GM21526 (cell line): Measurements from ENCODE around the gene TRPV4.

Source experiments
- ATAC-seq: cut with Tn5 transposase; IDR thresholded peaks from one replicate; pipeline ENCODE4 v1.9.1; 2021; ENCODE audit warnings: moderate library complexity; ENCODE audit not compliant: unreplicated experiment, low FRiP score

The TRPV4 gene

DNA sequence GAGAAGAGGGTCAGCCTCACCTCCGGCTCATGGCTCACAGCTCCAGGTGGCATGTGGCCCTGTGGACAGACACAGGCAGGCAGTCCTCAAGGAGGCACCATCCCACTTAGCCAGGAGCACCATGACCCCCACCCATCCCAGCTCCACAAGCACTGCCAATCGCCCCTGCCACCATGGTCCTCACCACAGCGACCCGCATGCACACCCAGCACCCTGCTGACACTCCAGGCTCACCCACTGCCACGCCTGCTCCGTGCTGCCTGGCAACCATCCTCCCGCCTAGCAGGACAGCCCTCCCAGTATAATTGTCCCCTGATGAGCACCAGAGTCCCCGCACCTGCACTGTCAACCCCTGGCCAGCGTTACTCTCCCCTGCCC lies 50.9 kb downstream of the TRPV4 start:
- ATAC-seq = no peak

DNA sequence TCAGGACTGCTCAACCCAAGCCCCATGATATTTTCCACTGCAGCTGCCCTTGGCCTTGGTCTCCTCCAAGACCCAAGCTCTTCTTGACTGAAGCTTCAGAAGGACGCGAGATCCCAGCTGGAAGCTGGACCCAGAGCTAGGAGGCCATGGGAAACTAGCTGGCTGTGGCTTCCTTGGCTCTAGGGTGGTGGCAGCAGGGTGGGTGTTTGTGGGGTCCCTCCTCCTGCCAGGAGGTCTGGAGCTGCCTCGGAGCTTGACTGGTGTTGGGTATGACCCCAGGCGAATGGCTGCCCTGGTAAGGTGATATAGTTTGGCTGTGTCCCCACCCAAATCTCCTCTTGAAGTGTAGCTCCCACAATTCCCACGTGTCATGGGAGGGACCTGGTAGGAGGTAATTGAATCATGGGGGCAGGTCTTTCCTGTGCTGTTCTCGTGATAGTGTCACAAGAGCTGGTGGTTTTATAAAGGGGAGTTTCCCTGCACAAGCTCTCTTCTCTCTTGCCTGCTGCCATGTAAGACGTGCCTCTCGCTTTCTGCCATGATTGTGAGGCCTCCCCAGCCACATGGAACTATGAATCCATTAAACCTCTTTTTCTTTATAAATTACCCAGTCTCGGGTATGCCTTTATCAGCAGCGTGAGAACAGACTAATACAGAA lies 51.4 kb downstream of the TRPV4 start:
- no peak for ATAC-seq

DNA sequence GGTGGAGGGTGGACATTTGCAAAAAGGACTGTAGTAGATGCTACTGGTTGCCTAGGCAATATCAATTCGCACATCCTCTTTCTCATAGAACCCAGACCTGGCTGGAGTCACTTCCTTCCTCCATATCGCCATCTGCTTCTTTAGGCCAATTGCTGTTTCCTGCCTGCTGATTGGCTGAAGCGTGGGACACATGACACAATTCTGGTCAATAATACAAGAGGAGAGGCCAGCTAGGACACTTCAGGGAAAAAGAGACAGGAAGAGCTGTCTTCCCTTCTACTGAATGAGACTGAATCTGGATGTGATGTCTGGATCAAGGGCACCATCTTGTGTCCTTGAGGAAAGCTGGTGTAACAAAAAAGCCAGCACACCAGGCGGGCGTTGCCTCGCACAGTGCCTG lies 53.8 kb downstream of the TRPV4 start:
- no peak for ATAC-seq

DNA sequence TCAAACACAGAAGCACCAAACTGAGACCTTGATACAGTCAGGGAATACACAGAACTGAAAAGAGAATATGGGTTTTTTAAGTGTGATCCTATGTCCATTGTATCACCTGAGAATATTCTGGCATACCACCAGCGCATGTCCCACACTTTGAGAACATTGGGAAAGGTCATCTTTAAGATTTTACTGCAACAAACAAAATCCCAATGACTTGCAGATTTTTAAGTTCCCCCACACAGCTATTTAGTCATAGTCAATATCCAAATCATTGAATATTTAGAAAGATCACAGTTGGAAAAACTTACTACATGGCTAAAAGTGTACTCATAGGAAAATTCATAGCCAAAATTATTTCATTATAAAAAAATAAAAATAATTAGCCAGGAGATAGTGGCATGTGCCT lies 54.5 kb downstream of the TRPV4 start:
- no peak for ATAC-seq

DNA sequence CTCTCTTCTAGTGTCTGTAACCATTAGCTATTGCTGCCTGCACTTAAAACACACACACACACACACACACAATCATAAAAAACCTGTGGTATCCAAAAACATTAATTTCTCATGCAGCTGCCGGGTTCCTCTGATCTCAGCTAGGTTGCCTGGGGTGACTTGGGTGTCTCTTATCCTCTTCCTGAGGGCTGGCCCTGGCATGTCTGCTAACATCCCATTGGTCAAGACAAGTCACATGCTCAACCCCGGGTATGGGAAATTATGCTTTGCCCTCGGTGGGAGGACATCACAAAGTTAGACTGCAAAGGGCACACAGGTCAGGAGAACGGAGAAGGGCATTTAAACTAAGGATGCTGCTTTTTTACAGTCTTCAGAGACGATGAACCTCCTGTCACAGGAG lies 55.7 kb downstream of the TRPV4 start:
- ATAC-seq = no peak

DNA sequence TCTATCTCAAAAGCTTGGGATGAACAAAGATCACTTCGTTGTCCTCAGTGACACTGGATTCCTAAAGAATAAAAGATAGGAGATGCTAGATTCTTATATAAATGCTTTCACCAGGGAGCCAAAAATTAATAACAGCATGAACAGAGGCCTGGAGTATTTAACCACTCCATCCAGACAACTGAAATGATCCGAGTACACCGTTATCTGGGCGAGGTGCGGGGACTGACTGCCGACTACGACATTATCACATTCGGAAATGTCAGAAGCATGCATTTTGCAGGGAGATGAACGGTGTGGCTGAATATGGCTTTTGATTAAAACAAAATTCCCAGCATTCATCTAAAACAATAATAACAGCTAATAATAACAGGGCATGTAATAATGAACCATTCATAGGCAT lies 56.6 kb downstream of the TRPV4 start:
- no peak for ATAC-seq

DNA sequence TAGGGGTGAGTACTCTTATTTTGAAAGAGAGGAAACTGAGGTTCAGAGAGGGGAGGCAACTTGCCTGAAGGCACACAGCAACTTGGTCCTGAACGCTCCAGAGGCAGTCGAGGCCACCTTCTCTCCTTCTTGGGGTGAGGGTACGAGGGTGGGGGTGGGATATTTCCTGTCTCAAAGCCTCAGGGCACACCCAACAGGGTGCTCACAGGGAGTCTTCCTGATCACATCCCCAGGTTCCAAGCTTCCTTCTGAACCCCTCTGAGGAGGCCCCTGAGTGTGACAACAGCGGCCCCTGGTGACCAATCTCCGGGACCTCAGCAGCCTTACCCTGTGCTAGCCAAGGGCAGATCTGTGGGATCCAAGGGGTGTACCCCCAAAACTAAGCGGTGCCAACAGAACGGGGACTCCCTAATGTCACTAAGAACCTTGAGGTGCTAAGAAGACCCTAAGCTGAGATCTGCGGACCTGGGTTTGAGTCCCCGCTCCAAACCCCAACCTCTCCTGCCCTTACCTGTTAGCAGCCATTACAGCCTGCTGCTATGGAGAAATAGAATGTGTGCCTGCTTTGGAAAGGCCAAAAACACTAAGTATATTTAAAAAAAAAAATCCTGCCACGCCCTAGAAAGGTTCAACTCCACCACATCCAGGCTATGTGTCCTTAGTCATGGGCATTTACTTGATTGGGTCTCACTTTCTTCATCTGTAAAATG lies 57.9 kb downstream of the TRPV4 start:
- ATAC-seq = no peak

DNA sequence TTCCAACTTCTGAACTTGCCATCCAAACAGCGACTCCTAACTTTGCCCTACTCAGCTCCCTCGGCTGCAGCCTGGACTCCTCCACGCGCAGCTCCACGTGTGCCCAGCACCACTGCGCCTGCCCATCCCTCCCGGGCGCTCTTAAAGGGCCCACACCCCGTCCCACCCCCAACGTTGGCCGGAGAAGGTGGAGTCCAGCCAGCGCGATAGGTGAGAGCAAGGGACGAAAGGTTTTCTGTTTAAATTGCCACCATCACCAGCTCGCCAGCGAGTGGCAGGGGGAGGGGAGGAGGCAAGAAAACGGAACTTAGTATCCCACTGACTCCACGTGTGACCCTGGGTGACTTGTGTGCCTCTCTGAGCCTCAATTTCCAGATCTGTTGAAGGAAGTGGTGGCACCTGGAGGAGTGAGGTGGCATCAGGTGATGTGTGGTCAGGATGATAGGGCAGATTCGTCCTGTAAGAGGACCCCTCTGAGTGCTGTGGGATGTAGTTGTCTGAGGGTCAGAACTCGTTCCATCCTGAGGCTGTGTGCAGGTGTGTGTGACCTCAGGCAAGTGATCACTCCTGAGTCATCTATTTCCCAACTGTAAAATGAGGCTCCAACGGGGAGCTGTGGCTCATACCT lies 59.7 kb downstream of the TRPV4 start:
- ATAC-seq = no peak

DNA sequence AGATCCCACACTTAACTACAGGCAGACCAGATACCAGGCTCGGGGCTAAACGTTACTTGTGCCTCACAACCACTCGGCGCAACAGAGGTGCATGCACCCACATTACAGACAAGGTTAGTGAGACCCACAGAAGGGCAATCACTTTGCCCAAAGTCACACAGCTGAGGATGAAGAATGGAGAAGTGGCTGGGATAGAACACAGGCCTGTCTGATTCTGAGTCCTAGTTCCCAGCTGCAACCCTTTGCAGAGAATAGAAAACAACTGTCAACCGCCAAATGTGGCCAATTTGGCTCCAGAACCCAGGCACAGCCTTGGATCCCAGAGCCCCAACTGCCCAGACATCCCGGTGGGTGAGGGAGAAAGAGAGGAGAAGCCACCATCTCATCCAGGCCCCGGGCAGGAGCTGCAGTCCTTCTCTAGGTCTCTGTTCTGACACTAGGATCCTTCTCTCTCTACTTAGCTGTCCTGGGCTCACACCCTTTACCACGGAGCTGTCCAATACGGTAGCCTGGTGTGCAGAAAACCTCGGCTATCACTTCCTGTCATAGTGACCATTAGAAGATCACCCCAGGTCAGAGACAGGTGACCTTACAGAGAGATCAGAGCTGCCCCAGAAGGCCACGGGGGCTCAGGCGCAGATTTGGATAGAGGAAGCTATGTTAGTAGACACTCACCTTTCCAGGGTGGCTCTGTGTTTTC lies 60.4 kb downstream of the TRPV4 start:
- ATAC-seq = no peak

DNA sequence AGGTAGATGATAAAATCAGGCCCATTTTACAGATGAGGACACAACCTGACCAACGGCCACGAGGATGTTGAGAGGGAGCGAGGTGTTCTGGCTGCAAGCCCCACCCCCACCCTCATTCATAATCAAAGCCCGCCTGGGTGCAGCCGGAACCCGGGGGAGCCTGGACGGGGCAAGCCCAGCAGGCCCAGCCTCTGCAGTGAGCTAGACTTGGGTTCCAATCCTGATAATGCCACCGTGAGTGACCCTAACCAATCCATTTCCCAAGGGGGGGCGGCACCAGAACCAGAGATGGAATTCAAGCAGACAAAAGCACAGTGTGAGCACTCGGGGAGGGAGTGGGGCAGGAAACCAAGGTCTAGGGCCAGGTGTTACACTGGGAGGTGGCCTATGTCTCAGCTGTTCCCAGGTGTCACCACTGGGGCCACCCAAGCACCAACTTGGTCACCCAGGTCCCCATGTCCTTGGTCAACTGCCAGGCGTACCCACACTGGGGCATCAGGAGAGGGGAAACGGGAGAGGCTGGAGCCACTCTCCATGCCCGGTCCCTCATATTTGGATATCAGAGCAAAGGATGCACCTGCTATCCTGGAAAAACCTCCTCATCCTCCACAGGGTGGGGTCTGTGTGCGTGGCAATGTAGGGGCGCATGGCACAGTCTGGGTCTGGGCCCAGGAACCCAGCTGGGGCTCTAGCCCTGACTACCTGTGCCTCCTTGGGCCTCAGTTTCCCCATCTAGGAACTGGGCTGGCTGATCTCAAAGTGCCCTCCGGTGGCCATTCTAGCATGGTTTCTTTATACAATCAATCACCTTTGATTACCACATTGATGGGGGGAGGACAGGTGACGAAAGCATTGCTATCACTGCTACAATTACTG lies 61.2 kb downstream of the TRPV4 start:
- ATAC-seq = no peak

DNA sequence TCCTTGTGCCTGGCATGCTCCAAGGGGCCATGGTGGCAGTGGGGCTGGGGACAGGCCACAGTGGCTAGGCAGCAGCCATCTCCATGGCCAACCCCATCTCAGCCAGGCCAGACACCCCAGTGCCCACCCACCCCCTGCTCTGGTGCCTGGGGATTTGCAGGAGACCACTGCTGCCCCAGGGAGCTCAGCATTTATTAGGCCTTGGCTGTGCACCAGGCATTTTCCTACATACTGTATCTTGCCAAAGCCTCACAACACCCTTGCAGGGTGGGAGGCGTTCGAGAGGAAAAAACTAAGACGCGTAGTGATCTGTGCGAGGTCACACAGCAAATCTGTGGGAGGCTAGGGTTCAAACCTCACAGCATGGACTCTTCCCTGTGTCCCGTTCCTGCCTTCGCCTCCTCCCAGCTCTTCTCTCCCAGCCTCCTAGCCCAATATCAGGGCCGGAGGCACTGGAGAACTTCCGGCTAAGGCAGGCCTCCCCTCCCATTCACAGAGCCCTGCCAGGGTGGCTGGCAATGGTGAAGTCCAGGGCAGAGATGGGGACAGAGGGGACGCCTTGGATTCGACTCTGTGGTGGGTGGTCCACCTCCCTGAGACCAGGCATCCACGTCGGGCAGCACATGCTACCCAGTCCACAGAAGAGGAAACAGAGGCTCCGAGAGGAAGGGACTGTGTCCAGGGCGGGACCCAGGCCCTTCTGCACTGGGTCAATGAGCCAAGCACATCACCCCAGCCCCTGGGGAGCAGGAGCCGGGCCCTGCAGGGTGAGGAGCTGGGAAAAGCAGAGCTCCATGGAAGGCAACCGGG lies 62.1 kb downstream of the TRPV4 start:
- ATAC-seq = no peak

DNA sequence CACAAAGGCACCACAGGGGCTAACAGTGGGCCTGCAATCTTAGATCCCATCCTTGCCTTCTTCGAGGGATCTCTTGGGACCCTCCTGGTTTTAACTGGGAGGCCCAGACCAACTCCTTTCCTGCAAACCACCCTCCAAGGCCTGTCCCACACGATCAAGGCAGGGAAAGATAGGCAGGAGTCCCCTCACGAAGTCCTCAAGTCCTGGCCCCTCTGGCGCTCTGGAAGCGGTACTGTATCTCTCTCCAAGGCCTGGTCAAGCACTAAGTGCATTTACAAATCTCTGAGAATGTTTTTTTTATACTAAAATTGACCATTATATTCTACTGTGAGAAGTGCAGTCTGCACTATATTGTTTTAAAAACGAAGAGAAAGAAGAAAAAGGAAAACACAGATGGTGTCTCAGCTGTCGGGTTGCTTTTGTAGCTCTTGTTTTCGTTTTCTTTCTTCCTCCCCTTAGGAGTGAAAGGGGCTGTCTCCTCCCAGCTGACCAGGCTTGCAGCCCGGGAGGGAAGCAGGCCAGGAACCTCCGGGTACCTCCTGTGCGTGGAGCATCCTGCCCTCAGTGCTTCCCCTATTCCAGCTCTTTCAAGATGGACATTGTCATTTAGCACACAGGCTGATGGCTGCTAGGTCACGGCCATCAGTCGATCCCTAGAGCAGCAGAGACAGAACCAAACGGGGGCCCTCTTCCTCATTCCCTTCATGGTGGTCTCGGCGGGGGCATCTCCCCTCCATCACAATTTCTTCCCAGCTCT lies 62.9 kb downstream of the TRPV4 start:
- no peak for ATAC-seq

DNA sequence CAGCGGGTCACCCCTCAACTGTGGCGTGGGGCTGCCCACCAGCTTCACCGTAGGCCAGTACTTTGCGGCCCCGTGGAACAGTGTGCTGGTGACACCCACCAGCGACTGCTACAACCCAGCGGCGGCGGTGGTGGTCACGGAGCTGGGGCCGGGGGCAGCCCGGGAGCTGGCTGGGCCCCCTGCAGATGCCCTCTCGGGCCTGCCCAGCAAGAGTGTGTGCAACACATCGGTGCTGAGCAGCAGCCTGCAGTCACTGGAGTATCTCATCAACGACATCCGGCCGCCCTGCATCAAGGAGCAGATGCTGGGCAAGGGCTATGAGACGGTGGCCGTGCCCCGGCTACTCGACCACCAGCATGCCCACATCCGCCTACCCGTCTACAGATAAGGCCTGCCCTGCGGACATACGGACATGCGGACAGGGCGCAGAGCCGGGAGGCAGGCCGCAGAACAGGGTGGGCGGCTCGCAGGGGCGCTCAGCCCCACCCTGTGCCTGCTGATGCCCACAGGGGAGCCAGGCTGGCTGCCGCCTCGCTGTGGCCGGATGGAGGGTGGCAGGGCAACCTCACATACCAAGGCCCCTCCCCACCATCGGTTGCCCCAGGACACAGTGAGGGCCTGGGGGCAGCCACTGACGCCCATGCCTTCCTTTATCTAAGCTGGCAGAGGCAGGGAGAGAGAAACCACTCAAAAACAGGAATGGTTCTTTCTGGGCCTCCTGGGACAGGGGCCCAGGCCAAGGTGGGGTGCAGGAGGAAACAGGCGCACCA lies 64.1 kb downstream of the TRPV4 start:
- ATAC-seq = no peak

DNA sequence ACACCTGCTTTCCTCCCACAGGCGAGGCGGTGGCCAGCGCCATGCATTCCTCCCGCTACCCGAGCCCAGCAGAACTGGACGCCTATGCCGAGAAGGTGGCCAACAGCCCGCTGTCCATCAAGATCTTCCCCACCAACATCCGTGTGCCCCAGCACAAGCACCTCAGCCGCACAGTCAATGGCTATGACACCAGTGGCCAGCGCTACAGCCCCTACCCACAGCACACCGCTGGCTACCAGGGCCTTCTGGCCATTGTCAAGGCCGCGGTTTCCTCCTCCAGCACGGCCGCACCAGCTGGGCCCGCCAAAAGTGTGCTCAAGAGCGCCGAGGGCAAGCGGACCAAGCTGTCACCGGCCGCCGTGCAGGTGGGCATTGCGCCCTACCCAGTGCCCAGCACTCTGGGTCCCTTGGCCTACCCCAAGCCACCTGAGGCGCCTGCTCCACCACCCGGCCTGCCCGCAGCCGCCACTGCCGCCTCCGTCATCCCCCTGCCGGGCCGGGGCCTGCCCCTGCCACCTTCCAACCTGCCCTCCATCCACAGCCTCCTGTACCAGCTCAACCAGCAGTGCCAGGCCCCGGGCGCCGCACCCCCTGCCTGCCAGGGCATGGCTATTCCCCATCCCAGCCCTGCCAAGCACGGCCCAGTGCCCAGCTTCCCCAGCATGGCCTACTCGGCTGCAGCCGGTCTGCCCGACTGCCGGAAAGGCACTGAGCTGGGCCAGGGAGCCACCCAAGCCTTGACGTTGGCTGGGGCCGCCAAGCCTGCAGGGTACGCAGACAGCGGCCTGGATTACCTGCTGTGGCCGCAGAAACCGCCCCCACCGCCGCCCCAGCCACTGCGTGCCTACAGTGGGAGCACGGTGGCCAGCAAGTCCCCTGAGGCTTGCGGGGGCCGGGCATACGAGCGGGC lies 65.0 kb downstream of the TRPV4 start:
- no peak for ATAC-seq

DNA sequence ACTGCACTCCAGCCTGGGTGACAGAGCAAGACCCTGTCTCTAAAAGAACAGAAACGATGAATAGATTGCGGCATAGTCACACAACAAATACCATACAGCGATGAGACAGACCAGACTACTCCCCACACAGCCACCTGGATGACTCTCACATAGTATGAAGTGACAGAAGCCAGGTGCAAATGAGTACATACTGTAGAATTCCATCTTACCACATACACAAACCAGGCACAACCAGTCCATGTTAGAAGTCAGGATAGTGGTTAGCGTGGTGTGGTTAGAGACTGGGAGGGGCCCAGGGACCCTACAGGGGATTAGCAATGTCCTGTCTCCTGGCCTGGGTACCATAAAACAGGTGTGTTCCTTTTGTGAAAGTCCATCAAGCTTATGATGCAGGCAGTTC lies 65.7 kb downstream of the TRPV4 start:
- no peak for ATAC-seq

DNA sequence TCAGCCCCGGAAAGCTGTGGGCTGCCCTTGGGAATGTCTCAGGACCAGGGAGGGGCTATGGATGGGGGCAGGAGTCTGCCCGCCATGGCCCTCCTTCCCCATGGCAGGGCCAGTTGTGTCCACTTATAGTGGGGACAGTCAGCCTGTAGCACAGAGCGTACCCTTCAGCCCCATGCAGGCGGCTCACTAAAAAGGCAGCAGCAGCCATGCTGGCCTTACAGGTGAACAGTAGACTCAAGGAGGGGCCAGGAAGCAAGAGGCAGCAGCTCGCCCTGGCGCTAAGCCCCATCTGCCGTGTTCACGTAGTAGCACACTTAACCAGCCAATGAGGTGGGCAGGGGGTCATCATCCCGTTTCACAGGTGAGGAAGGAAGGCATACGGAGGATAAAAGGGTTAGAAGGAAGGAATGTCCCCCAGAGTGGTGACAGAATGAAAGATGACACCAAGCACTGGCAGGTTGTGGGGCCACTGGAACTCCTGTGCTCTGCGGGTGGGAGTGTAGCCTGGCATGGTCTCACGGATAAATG lies 66.9 kb downstream of the TRPV4 start:
- ATAC-seq = no peak

DNA sequence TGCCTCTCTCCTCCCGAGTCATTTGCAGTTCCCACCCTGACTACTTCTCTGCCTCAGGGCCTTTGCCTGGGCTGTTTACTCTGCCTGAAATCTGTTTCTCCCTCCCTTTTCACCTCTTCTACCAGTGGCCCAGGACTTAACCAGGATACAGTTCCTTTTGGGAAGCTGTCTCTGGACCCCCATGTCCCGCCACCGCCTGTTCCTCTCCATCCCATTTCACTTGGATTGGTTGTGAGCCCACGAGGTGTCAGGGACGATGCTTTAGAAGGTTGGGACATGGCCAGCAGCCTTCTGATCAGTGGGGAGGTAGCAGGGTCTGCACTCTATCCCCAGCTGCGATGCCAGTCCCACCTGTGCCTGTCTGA lies 67.8 kb downstream of the TRPV4 start:
- no peak for ATAC-seq
